NCI-H460 (cell line): ENCODE results near the gene NXN. TPM values are rescaled to one million over a fixed set of nuclear protein-coding genes. Genes with fewer than 3 reads are reported as not detected.
"Not testable (repeated sequence)": the region's sequence is repeated elsewhere in the genome, so short reads cannot be mapped to it uniquely, and the experiment has no call there.

ENCODE experiments used
- DNase-seq: peaks from one replicate; pipeline ENCODE4 v3.0.0-alpha.2; 2016; ENCODE audit warnings: low read depth; ENCODE audit errors: extremely low read depth
- total RNA-seq: library from RNA; depleted of rRNA; stranded (reverse); fragments of >200 nt; shearing (Covaris generic); gene quantifications from 2 replicates; pipeline ENCODE4 v1.2.3, GENCODE V29; 2014

Gene NXN
- total RNA-seq, 1 experiment from 2014 or later: 12.3 TPM

- DNase-seq: no peak
These were observed 82.5 kb downstream of the NXN start for GRCh38 chr17:896953-897661.

GRCh38 chr17:896454-896853, 83.1 kb downstream of the NXN start:
- DNase-seq: no peak

GRCh38 chr17:892958-893357, 86.6 kb downstream of the NXN start:
- no peak for DNase-seq

- no peak for DNase-seq
These were observed 90.6 kb downstream of the NXN start for GRCh38 chr17:888998-889441.

GRCh38 chr17:887551-888209, 91.9 kb downstream of the NXN start:
- no peak for DNase-seq

- no peak for DNase-seq
These were observed 93.5 kb downstream of the NXN start for GRCh38 chr17:885971-886571.

GRCh38 chr17:883586-883962, 96.0 kb downstream of the NXN start:
- no peak for DNase-seq

- no peak for DNase-seq
These were observed 96.6 kb downstream of the NXN start for GRCh38 chr17:882827-883585.

GRCh38 chr17:881778-882177, 97.8 kb downstream of the NXN start:
- DNase-seq: no peak

GRCh38 chr17:880443-881269, 98.9 kb downstream of the NXN start:
- DNase-seq: no peak

GRCh38 chr17:879546-880442, 99.8 kb downstream of the NXN start:
- peak; percentile 63 for DNase-seq

- DNase-seq: no peak
These were observed 101.9 kb downstream of the NXN start for GRCh38 chr17:877630-878029.

GRCh38 chr17:876272-876671, 103.3 kb downstream of the NXN start:
- DNase-seq: no peak

GRCh38 chr17:874590-874989, 105.0 kb downstream of the NXN start:
- DNase-seq: not testable (repeated sequence)

- no peak for DNase-seq
These were observed 106.7 kb downstream of the NXN start for GRCh38 chr17:872855-873254.

- no peak for DNase-seq
These were observed 107.6 kb downstream of the NXN start for GRCh38 chr17:871751-872519.

- no peak for DNase-seq
These were observed 109.7 kb downstream of the NXN start for GRCh38 chr17:869567-870525.
